PC-9 (cell line): Measurements from ENCODE around the gene AKAP13. TPM values are rescaled to one million over a fixed set of nuclear protein-coding genes. Genes with fewer than 3 reads are reported as not detected.
"Not testable (repeated sequence)": the region's sequence is repeated elsewhere in the genome, so short reads cannot be mapped to it uniquely, and the experiment has no call there.

Experiments
- BruUV-seq: library from RNA; stranded (reverse); fragments of 400-500 nt; replicated peaks from 2 replicates; lab custom pipeline; 2021; lab: Mats Ljungman, UMichigan
- CTCF ChIA-PET: fragments of 300-600 bp; sonication (Branson Sonifier 250); formaldehyde crosslinking; loops from one replicate; lab custom pipeline; 2022; ENCODE audit warnings: antibody characterized with exemption; lab: Charles Lee
- POLR2A ChIA-PET: fragments of 300-600 bp; sonication (Branson Sonifier 250); formaldehyde crosslinking; loops from one replicate; lab custom pipeline; 2022; ENCODE audit warnings: antibody characterized with exemption; ENCODE audit not compliant: unreplicated experiment; lab: Charles Lee
- DNase-seq, 2 experiments: peaks; one replicate each; pipeline versions ENCODE4 v3.0.0 to v3.0.0-alpha.2; 2015 to 2022; ENCODE audit warnings: mixed read lengths in 1 of 2
- H2AFZ ChIP-seq: fragments of 200-600 bp; sonication (generic); 2 replicates; pipeline ENCODE4 v1.8.1; 2017; ENCODE audit warnings: antibody characterized with exemption
- H3F3A ChIP-seq: fragments of 200-600 bp; sonication (generic); 2 replicates; pipeline ENCODE4 v1.8.1; 2017; ENCODE audit warnings: antibody characterized with exemption, mild to moderate bottlenecking, low read depth; ENCODE audit not compliant: insufficient read depth
- H3K27ac ChIP-seq: fragments of 200-600 bp; sonication (generic); 2 replicates; pipeline ENCODE4 v1.6.1; 2016; ENCODE audit warnings: mixed run types
- H3K27me3 ChIP-seq: fragments of 200-600 bp; sonication (generic); 2 replicates; pipeline ENCODE4 v1.6.1; 2016; ENCODE audit warnings: low read depth, mixed run types; ENCODE audit not compliant: insufficient read depth
- H3K36me3 ChIP-seq: fragments of 200-600 bp; sonication (generic); 2 replicates; pipeline ENCODE4 v1.6.1; 2016; ENCODE audit warnings: low read depth, mixed run types
- H3K4me1 ChIP-seq: fragments of 200-600 bp; sonication (generic); replicated peaks from 2 replicates; pipeline ENCODE4 v1.6.1; 2016; ENCODE audit warnings: mixed run types; ENCODE audit not compliant: insufficient read depth
- H3K4me2 ChIP-seq: fragments of 200-600 bp; sonication (generic); 2 replicates; pipeline ENCODE4 v1.6.1; 2017; ENCODE audit warnings: mixed run types
- H3K4me3 ChIP-seq: fragments of 200-600 bp; sonication (generic); 2 replicates; pipeline ENCODE4 v1.6.1; 2016; ENCODE audit warnings: mixed run types
- H3K79me2 ChIP-seq: fragments of 200-600 bp; sonication (generic); 2 replicates; pipeline ENCODE4 v1.6.1; 2017; ENCODE audit warnings: low read depth, mixed run types
- H3K9me2 ChIP-seq: fragments of 200-600 bp; sonication (generic); 2 replicates; pipeline ENCODE4 v1.8.1; 2017; ENCODE audit warnings: mild to moderate bottlenecking; ENCODE audit not compliant: insufficient read depth
- H3K9me3 ChIP-seq: fragments of 200-600 bp; sonication (generic); 2 replicates; pipeline ENCODE4 v1.8.1; 2016; ENCODE audit warnings: low read depth; ENCODE audit not compliant: insufficient read depth
- H4K20me1 ChIP-seq: fragments of 200-600 bp; sonication (generic); 2 replicates; pipeline ENCODE4 v1.8.1; 2017; ENCODE audit not compliant: insufficient read depth
- CTCF ChIP-seq: fragments of 200-600 bp; sonication (generic); conservative IDR thresholded peaks from 2 replicates; pipeline ENCODE4 v1.6.1; 2017; ENCODE audit warnings: mixed run types, antibody characterized with exemption, mild to moderate bottlenecking, moderate library complexity
- EZH2 ChIP-seq: fragments of 200-600 bp; sonication (generic); IDR thresholded peaks from 2 replicates; pipeline ENCODE4 v1.8.0; 2017; ENCODE audit warnings: antibody characterized with exemption, low read depth
- intact Hi-C: fragments of 100-400 bp; cut with micrococcal nuclease; formaldehyde crosslinking; loops from one replicate; pipeline ENCODE4 v1.10.0; 2022; ENCODE audit not compliant: unreplicated experiment
- total RNA-seq: library from RNA; stranded (reverse); gene quantifications from 2 replicates; pipeline ENCODE4 v1.2.3, GENCODE V29; 2021

The AKAP13 gene
- total RNA-seq, 1 experiment from 2014 or later = 82.5 TPM

- BruUV-seq = no TSS peak
- H3K4me1 ChIP-seq = no peaks in the 10 kb centered on the region
- H4K20me1 ChIP-seq = no peaks in the 10 kb centered on the region
- H3K27ac ChIP-seq = no peak overlapping the region
- no peak for DNase-seq
- H3F3A ChIP-seq = no peaks in the 10 kb centered on the region; the same call in 1 of the 2 replicates
- H3K36me3 ChIP-seq = no peaks in the 10 kb centered on the region; the same call in 1 of the 2 replicates
- H3K27me3 ChIP-seq = no peaks in the 10 kb centered on the region
- TF ChIP-seq CTCF (no peak), EZH2 (no peak)
- ChIA-PET CTCF (no interaction called here), POLR2A (interaction anchor here (0.5 kb wide), 1 partner anchor 169 kb away, joined by 3 read pairs; no protein-coding TSS in a partner anchor)
- no peak overlapping the region for H2AFZ ChIP-seq
- H3K9me2 ChIP-seq = no peaks in the 10 kb centered on the region
- no peak overlapping the region for H3K4me3 ChIP-seq
- H3K79me2 ChIP-seq = no peaks in the 10 kb centered on the region
- no peaks in the 10 kb centered on the region for H3K9me3 ChIP-seq
- H3K4me2 ChIP-seq = no peak overlapping the region
- intact Hi-C loops = no loop called here
These were observed 278.4 kb downstream of the AKAP13 start for GRCh38 chr15:85658816-85659215.

- BruUV-seq = no TSS peak
- Histone ChIP-seq H3K9me2 (no peaks in the 10 kb centered on the region), H3K79me2 (no peaks in the 10 kb centered on the region), H3K9me3 (no peaks in the 10 kb centered on the region), H3K4me3 (no peak overlapping the region), H3K4me2 (no peak overlapping the region), H3F3A (peaks cover 5% of the 10 kb centered on the region; the same call in 1 of the 2 replicates), H2AFZ (no peak overlapping the region), H3K27me3 (no peaks in the 10 kb centered on the region), H4K20me1 (no peaks in the 10 kb centered on the region), H3K4me1 (no peaks in the 10 kb centered on the region), H3K27ac (no peak overlapping the region), H3K36me3 (peaks cover 8% of the 10 kb centered on the region)
- ChIA-PET CTCF (no interaction called here), POLR2A (no interaction called here)
- intact Hi-C loops = no loop called here
- TF ChIP-seq CTCF = no peak
- no peak for TF ChIP-seq EZH2
- no peak for DNase-seq
These were observed 281.5 kb downstream of the AKAP13 start for GRCh38 chr15:85661859-85662258.

- Histone ChIP-seq H3F3A (peaks cover 21% of the 10 kb centered on the region), H3K36me3 (peaks cover 18% of the 10 kb centered on the region)
- H3K79me2 ChIP-seq, H3K9me3 ChIP-seq, H3K4me3 ChIP-seq, DNase-seq, POLR2A ChIA-PET, H3K27ac ChIP-seq, CTCF ChIA-PET, H2AFZ ChIP-seq, H3K4me2 ChIP-seq, intact Hi-C loops, H4K20me1 ChIP-seq, H3K4me1 ChIP-seq, H3K9me2 ChIP-seq, BruUV-seq, H3K27me3 ChIP-seq: not testable (repeated sequence)
These were observed 285.3 kb downstream of the AKAP13 start for GRCh38 chr15:85665677-85666076.
